HepG2 (cell line): ENCODE results near the gene AGBL3. TPM values are rescaled to one million over a fixed set of nuclear protein-coding genes. Genes with fewer than 3 reads are reported as not detected.
A peak's percentile ranks its signal among the peaks of the same experiment; 100 is the strongest.

Experiments
- AKNA ChIP-seq: sonication (generic); formaldehyde crosslinking; IDR thresholded peaks from 2 replicates; pipeline ENCODE4 v1.4.0; 2020; ENCODE audit warnings: missing genetic modification reagents, borderline replicate concordance
- CBX5 ChIP-seq: sonication (generic); formaldehyde crosslinking; IDR thresholded peaks from 2 replicates; pipeline ENCODE4 v1.4.0; 2020; ENCODE audit warnings: missing genetic modification reagents, borderline replicate concordance
- ISX ChIP-seq: sonication (generic); formaldehyde crosslinking; conservative IDR thresholded peaks from 2 replicates; pipeline ENCODE4 v1.5.0; 2020; ENCODE audit warnings: missing genetic modification reagents
- KDM6A ChIP-seq: IDR thresholded peaks from 2 replicates; pipeline ENCODE4 v1.6.1; 2016; ENCODE audit warnings: low read depth
- MEIS2 ChIP-seq: sonication (generic); formaldehyde crosslinking; IDR thresholded peaks from 2 replicates; pipeline ENCODE4 v1.9.0; 2021; ENCODE audit warnings: mild to moderate bottlenecking, missing genetic modification reagents
- NFIB ChIP-seq: sonication (generic); formaldehyde crosslinking; IDR thresholded peaks from 2 replicates; pipeline ENCODE4 v1.9.0; 2021; ENCODE audit warnings: missing genetic modification reagents, mild to moderate bottlenecking, borderline replicate concordance
- REPIN1 ChIP-seq: sonication (generic); formaldehyde crosslinking; IDR thresholded peaks from 2 replicates; pipeline ENCODE4 v1.8.0; 2022; ENCODE audit warnings: missing genetic modification reagents, low read depth, mild to moderate bottlenecking, borderline replicate concordance
- SATB2 ChIP-seq: sonication (generic); formaldehyde crosslinking; IDR thresholded peaks from 2 replicates; pipeline ENCODE4 v1.5.0; 2020; ENCODE audit warnings: missing genetic modification reagents
- SETDB1 ChIP-seq: sonication (generic); formaldehyde crosslinking; IDR thresholded peaks from 2 replicates; pipeline ENCODE4 v1.5.1; 2020; ENCODE audit warnings: missing genetic modification reagents, mild to moderate bottlenecking, borderline replicate concordance
- TBX2 ChIP-seq: sonication (generic); formaldehyde crosslinking; IDR thresholded peaks from 2 replicates; pipeline ENCODE4 v1.5.0; 2020; ENCODE audit warnings: missing genetic modification reagents, mild to moderate bottlenecking, borderline replicate concordance
- ZBTB4 ChIP-seq: sonication (generic); formaldehyde crosslinking; IDR thresholded peaks from 2 replicates; pipeline ENCODE4 v1.4.0; 2020; ENCODE audit warnings: missing genetic modification reagents, mild to moderate bottlenecking, borderline replicate concordance
- ZFX ChIP-seq: sonication (generic); formaldehyde crosslinking; IDR thresholded peaks from 2 replicates; pipeline ENCODE4 v1.4.0; 2020; ENCODE audit warnings: mild to moderate bottlenecking, low read depth, missing genetic modification reagents, moderate library complexity
- ZNF260 ChIP-seq: sonication (generic); formaldehyde crosslinking; IDR thresholded peaks from 2 replicates; pipeline ENCODE4 v1.4.0; 2020; ENCODE audit warnings: missing genetic modification reagents, low read depth, mild to moderate bottlenecking, borderline replicate concordance
- ZNF282 ChIP-seq: fragments of 450-650 bp; IDR thresholded peaks from 2 replicates; pipeline ENCODE4 v1.6.1; 2018; ENCODE audit not compliant: partially characterized antibody
- ZNF441 ChIP-seq: sonication (generic); formaldehyde crosslinking; IDR thresholded peaks from 2 replicates; pipeline ENCODE4 v1.7.0; 2021; ENCODE audit warnings: missing genetic modification reagents, borderline replicate concordance
- ZNF747 ChIP-seq: sonication (generic); formaldehyde crosslinking; IDR thresholded peaks from 2 replicates; pipeline ENCODE4 v1.8.1; 2023; ENCODE audit warnings: missing genetic modification reagents, mild to moderate bottlenecking, borderline replicate concordance
- polyA plus RNA-seq, 8 experiments: library from polyadenylated mRNA; depleted of rRNA in 3 of 8; stranded (reverse) in 7 of 8; unstranded in 1 of 8; fragments of >200 nt; fragmentation: Illumina TruSeq in 4 of 8; extraction: Trizol in 4 of 8; gene quantifications; 2 replicates each; pipeline versions ENCODE4 v1.2.1 to v1.2.3, GENCODE V29; 2011 to 2016; ENCODE audit warnings: low read depth in 4 of 8, missing spikeins in 1 of 8, mixed read lengths in 1 of 8; ENCODE audit not compliant: insufficient read depth in 1 of 8
- total RNA-seq, 5 experiments: library from RNA; depleted of rRNA; stranded (reverse); fragments of >200 nt; fragmentation: Illumina TruSeq; extraction: Trizol; gene quantifications; 2 replicates each; pipeline ENCODE4 v1.2.3, GENCODE V29; 2016; ENCODE audit warnings: low read depth in 1 of 5
- TF ChIP-seq, protein P1 (sequence below): sonication (generic); formaldehyde crosslinking; IDR thresholded peaks from 2 replicates; pipeline ENCODE4 v1.4.0; 2020; ENCODE audit warnings: missing genetic modification reagents, borderline replicate concordance

AGBL3 gene
- total and polyA plus RNA-seq, 2 of the 13 experiments (the other 11 are each of a cell fraction or from before 2014, with no cell fraction given): 2.2 to 7.2 TPM

DNA sequence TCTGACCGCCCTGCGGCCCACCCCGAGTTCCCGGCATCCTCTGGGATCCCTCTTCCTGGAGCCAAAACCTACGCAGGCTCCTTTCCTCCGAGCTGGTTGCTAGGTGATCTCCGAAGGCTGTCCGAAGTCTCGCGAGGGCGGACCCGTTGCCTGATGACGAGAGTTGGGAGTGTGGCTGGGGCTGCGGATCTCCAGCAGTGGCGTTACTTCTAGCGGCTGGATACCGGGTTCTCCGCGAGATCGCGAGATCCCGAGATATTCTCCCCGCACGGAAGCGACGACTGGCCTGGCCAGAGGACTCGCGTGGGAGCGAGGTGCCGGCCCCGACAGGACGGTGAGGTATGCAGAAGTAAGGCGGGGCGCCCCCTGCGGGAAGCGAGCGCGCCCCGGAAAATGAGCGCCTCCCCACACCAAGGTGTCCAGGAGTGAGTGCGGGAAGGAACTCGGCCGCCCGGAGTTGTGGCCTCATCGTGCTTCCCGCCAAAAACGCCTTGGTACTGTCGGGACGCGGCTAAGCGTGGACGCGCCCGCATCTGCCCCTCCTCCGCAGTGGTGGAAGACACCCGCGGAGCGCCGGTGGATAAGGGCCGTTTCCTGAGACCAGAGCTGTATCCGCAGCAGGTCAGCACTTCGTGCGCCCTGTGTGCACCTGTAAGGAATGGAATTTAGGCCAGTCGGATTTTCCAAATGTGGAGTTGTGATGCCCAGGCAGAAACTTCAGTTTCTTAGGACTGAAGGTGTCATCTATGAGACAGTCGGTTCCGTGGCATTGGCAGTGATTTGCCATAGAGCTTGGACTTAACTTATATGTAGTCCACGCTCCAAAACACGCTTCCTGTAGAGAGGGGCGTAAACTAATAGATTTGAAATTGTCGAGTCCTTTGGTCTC, at the start of gene AGBL3 (continued):
- TF ChIP-seq, protein P1, sequence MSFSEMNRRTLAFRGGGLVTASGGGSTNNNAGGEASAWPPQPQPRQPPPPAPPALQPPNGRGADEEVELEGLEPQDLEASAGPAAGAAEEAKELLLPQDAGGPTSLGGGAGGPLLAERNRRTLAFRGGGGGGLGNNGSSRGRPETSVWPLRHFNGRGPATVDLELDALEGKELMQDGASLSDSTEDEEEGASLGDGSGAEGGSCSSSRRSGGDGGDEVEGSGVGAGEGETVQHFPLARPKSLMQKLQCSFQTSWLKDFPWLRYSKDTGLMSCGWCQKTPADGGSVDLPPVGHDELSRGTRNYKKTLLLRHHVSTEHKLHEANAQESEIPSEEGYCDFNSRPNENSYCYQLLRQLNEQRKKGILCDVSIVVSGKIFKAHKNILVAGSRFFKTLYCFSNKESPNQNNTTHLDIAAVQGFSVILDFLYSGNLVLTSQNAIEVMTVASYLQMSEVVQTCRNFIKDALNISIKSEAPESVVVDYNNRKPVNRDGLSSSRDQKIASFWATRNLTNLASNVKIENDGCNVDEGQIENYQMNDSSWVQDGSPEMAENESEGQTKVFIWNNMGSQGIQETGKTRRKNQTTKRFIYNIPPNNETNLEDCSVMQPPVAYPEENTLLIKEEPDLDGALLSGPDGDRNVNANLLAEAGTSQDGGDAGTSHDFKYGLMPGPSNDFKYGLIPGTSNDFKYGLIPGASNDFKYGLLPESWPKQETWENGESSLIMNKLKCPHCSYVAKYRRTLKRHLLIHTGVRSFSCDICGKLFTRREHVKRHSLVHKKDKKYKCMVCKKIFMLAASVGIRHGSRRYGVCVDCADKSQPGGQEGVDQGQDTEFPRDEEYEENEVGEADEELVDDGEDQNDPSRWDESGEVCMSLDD (CRISPR knock-in tag): no peak
- TF ChIP-seq ZNF282 (no peak), KDM6A (no peak), MEIS2 (CRISPR knock-in tag) (no peak), ZFX (CRISPR knock-in tag) (peak; percentile 82), ZBTB4 (CRISPR knock-in tag) (peak; percentile 93; the same call in 1 of the 2 replicates), REPIN1 (CRISPR knock-in tag) (peak; percentile 55; the same call in 1 of the 2 replicates), AKNA (CRISPR knock-in tag) (no peak), SATB2 (CRISPR knock-in tag) (no peak), TBX2 (peak; percentile 85), ZNF747 (peak; percentile 85; the same call in 1 of the 2 replicates), CBX5 (CRISPR knock-in tag) (peak; percentile 88; the same call in 1 of the 2 replicates), NFIB (CRISPR knock-in tag) (no peak), ZNF441 (CRISPR knock-in tag) (no peak; the same call in 1 of the 2 replicates), ISX (CRISPR knock-in tag) (0 out of 2 replicates have a peak, but pooled peaks have one; percentile 36), SETDB1 (CRISPR knock-in tag) (no peak), ZNF260 (no peak)
